ENCODE measurements around the gene PSTPIP1. TPM values are rescaled to one million over a fixed set of nuclear protein-coding genes. Genes with fewer than 3 reads are reported as not detected.

Gene PSTPIP1
- total and polyA plus RNA-seq, 2 of the 8 experiments (the other 6 are each of a cell fraction or from before 2014, with no cell fraction given), result 1.6 to 1.8 TPM

DNA sequence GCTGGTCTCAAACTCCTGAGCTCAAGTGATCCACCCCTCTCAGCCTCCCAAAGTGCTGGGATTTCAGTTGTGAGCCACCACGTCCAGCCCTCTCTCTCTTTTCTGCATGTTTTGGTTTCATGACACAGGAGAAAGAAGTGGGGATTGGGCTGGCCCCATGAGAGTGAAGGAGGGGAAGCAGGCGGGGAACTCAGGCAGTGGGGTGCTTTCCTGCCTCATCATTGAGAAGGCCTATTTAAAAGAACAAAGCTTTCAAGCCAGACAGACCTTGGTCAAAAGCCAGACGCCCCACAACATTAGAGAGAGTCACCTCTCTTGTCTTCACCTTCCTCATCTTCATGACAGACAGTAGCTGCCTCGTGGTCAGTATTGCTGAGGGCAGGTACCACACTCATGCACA, 15.9 kb downstream of the PSTPIP1 start:
- H3K27me3 ChIP-seq (replicated peaks in 1 of 4; ENCODE audit: control insufficient read depth in 3 of 4, extremely low read depth in 1 of 4, insufficient read depth in 3 of 4, low read length in 3 of 4), result no peaks in the 10 kb centered on the region
- no peak overlapping the region for H2AK5ac ChIP-seq (ENCODE audit: low read depth, low read length)
- H3K36me3 ChIP-seq (ENCODE audit: control insufficient read depth in 2 of 4, insufficient read depth in 4 of 4, low read length in 3 of 4), result no peaks in the 10 kb centered on the region
- no peak overlapping the region for H2BK15ac ChIP-seq (ENCODE audit: low read length)
- no peak for FAIRE-seq
- H2BK5ac ChIP-seq (ENCODE audit: low read depth, low read length), result no peak overlapping the region
- no peak overlapping the region for H3K56ac ChIP-seq (replicated peaks; ENCODE audit: insufficient read length, low read depth, low read length)
- H3K18ac ChIP-seq (ENCODE audit: extremely low read depth, low read length), result no peak overlapping the region
- no peak overlapping the region for H2BK20ac ChIP-seq (ENCODE audit: low read length)
- H3K79me1 ChIP-seq (ENCODE audit: low read depth, low read length), result no peaks in the 10 kb centered on the region
- H3K9me3 ChIP-seq (ENCODE audit: insufficient read depth in 2 of 2, low read depth in 1 of 2, low read length in 1 of 2), result no peaks in the 10 kb centered on the region
- no peak overlapping the region for H3K23ac ChIP-seq (ENCODE audit: insufficient read length)
- POLR2A ChIA-PET (ENCODE audit: partially characterized antibody), result interaction anchor here (0.6 kb wide), 1 partner anchor 1406 kb away, joined by 4 read pairs; no protein-coding TSS in a partner anchor
- CTCF ChIA-PET (ENCODE audit: partially characterized antibody), result interaction anchor here (0.7 to 2.2 kb wide), 6 partner anchors 9 to 91 kb away, joined by 3 to 8 read pairs (median 3); no protein-coding TSS in a partner anchor
- H2BK12ac ChIP-seq (ENCODE audit: low read depth, low read length), result no peak overlapping the region
- H3K4ac ChIP-seq (replicated peaks; ENCODE audit: insufficient read length, low read depth, low read length), result no peak overlapping the region
- no peak overlapping the region for H4K91ac ChIP-seq (replicated peaks; ENCODE audit: insufficient read length, low read length)
- TF ChIP-seq BACH1 (IDR thresholded peaks at IDR 0.05; ENCODE audit: low read length) (no peak), TAF1 (IDR thresholded peaks at IDR 0.05; ENCODE audit: low read depth, low read length) (no peak), SIN3A (conservative IDR thresholded peaks at IDR 0.05 in 1 of 2, IDR thresholded peaks at IDR 0.05 in 1 of 2; ENCODE audit: low read depth in 1 of 2, low read length in 2 of 2) (no peak), PHF8 (conservative IDR thresholded peaks at IDR 0.05; ENCODE audit: low read depth, low read length) (no peak), TAF7 (optimal IDR thresholded peaks at IDR 0.05; ENCODE audit: borderline replicate concordance, low read depth, low read length) (no peak)
- DNase-seq (ENCODE audit: low read depth in 1 of 2, low spot score in 2 of 2), result no peak
- no peak overlapping the region for H2BK120ac ChIP-seq (replicated peaks; ENCODE audit: low read depth, low read length)
- H3K79me2 ChIP-seq (ENCODE audit: control insufficient read depth in 1 of 2, insufficient read depth in 2 of 2, low read length in 2 of 2), result no peaks in the 10 kb centered on the region
- H4K8ac ChIP-seq (ENCODE audit: extremely low read depth, insufficient read depth, low read length), result peak overlapping the region; percentile 57
- no peak overlapping the region for H4K5ac ChIP-seq (ENCODE audit: insufficient read length, low read depth, low read length)
- no peak overlapping the region for H3K4me2 ChIP-seq (ENCODE audit: insufficient read depth in 1 of 2, low read depth in 2 of 2, low read length in 2 of 2)
- no peak overlapping the region for H3K4me3 ChIP-seq (ENCODE audit: extremely low read depth in 1 of 4, insufficient read depth in 2 of 4, low read depth in 3 of 4, low read length in 4 of 4)
- no peak overlapping the region for H3K9ac ChIP-seq (replicated peaks in 1 of 4; ENCODE audit: extremely low read depth in 1 of 4, low read depth in 3 of 4, low read length in 3 of 4)
- H3K14ac ChIP-seq (ENCODE audit: insufficient read length), result no peak overlapping the region
- H3K27ac ChIP-seq (ENCODE audit: low read depth, low read length), result no peak overlapping the region
- peaks cover 0 to under 1% (median 0%) of the 10 kb centered on the region in 4 experiments; a peak in 1 of 7 replicates for H3K4me1 ChIP-seq (replicated peaks in 1 of 4; ENCODE audit: control insufficient read depth in 3 of 4, insufficient read depth in 4 of 4, low read length in 3 of 4)
- H4K20me1 ChIP-seq (replicated peaks in 1 of 2; ENCODE audit: control insufficient read depth in 1 of 2, insufficient read depth in 2 of 2, low read length in 2 of 2), result no peaks in the 10 kb centered on the region
- 86% methylated on average over 4 of the region's 4 CpGs; no CpG with 5 or more reads in 1 of the 2 experiments for WGBS, 2 experiments (ENCODE audit: extremely low coverage in 1 of 2, insufficient coverage in 1 of 2, insufficient read length in 1 of 2, insufficient replicate concordance in 2 of 2, low coverage in 1 of 2, low lambda C conversion rate in 2 of 2, missing lambda C conversion rate in 1 of 2)
- no peak overlapping the region for H2AFZ ChIP-seq (ENCODE audit: low read length)
- peaks cover 5% of the 10 kb centered on the region; the same call in 1 of the 2 replicates for H3K23me2 ChIP-seq (ENCODE audit: low read depth, low read length)
